GM18868 (cell line): ENCODE results near the gene KRTAP1-3.
"Not testable (repeated sequence)": the region's sequence is repeated elsewhere in the genome, so short reads cannot be mapped to it uniquely, and the experiment has no call there.

Source experiments
- ATAC-seq: cut with Tn5 transposase; IDR thresholded peaks from one replicate; pipeline ENCODE4 v1.9.1; 2021; ENCODE audit warnings: mild to moderate bottlenecking, moderate library complexity; ENCODE audit not compliant: unreplicated experiment

KRTAP1-3 gene

GRCh38 chr17:41012326-41013120, 22.2 kb downstream of the KRTAP1-3 start:
- no peak for ATAC-seq

GRCh38 chr17:41010441-41010840, 24.2 kb downstream of the KRTAP1-3 start:
- no peak for ATAC-seq

GRCh38 chr17:41009936-41010335, 24.7 kb downstream of the KRTAP1-3 start:
- ATAC-seq, result no peak

- ATAC-seq, result no peak
Observed at GRCh38 chr17:41009301-41009760, 25.3 kb downstream of the KRTAP1-3 start.

- no peak for ATAC-seq
Observed at GRCh38 chr17:41008811-41009210, 25.9 kb downstream of the KRTAP1-3 start, which contains the start of gene KRTAP3-1. TSS of gene KRTAP3-1 (minus strand) at chr17:41009128. CDS start at chr17:41009074, 54 bp downstream.

GRCh38 chr17:41004397-41004796, 30.3 kb downstream of the KRTAP1-3 start:
- no peak for ATAC-seq

- no peak for ATAC-seq
Observed at GRCh38 chr17:41003926-41004325, 30.7 kb downstream of the KRTAP1-3 start.

GRCh38 chr17:41002814-41003213, 31.9 kb downstream of the KRTAP1-3 start:
- no peak for ATAC-seq

GRCh38 chr17:41001795-41002194, 32.9 kb downstream of the KRTAP1-3 start:
- ATAC-seq, result no peak

- not testable (repeated sequence) for ATAC-seq
Observed at GRCh38 chr17:40999563-40999962, 35.1 kb downstream of the KRTAP1-3 start, which contains the start of gene KRTAP3-2. TSS of gene KRTAP3-2 (minus strand) at chr17:40999906. CDS start at chr17:40999853, 53 bp downstream.

- ATAC-seq, result no peak
Observed at GRCh38 chr17:40997361-40997760, 37.3 kb downstream of the KRTAP1-3 start.

- ATAC-seq, result no peak
Observed at GRCh38 chr17:40996829-40997228, 37.8 kb downstream of the KRTAP1-3 start.

- ATAC-seq, result no peak
Observed at GRCh38 chr17:40995116-40995515, 39.6 kb downstream of the KRTAP1-3 start.

GRCh38 chr17:40993839-40994238, 40.8 kb downstream of the KRTAP1-3 start, which contains the start of gene KRTAP3-3:
TSS of gene KRTAP3-3 (minus strand) at chr17:40994164. CDS start at chr17:40994097, 67 bp downstream.
- ATAC-seq, result no peak

GRCh38 chr17:40993084-40993483, 41.6 kb downstream of the KRTAP1-3 start:
- no peak for ATAC-seq

GRCh38 chr17:40992666-40993065, 42.0 kb downstream of the KRTAP1-3 start:
- no peak for ATAC-seq

- ATAC-seq, result no peak
Observed at GRCh38 chr17:40986920-40987319, 47.8 kb downstream of the KRTAP1-3 start.

GRCh38 chr17:40984226-40984625, 50.4 kb downstream of the KRTAP1-3 start, which contains the start of gene KRT40:
TSS of gene KRT40 (minus strand) at chr17:40984326. CDS start at chr17:40984273, 53 bp downstream.
- ATAC-seq, result no peak
